ENCODE measurements around the gene DAZAP2. TPM values are rescaled to one million over a fixed set of nuclear protein-coding genes. Genes with fewer than 3 reads are reported as not detected.

DAZAP2 gene
- total RNA-seq, 2 donors from 2014 or later = 299 to 374 TPM

DNA sequence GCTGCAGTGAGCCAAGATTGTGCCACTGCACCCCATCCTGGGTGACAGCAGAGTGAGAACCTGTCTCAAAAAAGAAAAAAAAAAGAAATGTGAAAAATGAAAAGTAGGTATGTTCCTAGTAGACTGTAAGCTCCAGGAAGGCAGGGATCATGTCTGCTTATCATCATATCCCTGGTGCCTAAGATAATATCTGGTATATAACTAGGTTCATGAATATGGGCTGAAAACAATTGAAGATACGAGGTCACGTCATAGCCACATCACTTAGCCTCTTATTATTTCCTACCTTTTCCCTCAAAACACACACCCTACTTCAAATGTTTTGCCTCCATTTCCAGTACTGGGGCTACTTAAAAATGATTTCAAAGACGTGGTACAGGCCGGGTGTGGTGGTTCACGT is 23.7 kb upstream of the DAZAP2 start:
- no peak overlapping the region for H3K4me3 ChIP-seq
- no peak for DNase-seq (ENCODE audit: low spot score)
- intact Hi-C loops (cut with DNase I) = loop anchor here (5.0 to 10.0 kb wide), 2 partner anchors 133 to 170 kb away; partner anchors contain the start of genes CSRNP2 and LETMD1
- whole genome bisulfite sequencing = 91% methylated on average over 5 of the region's 5 CpGs
- no peaks in the 10 kb centered on the region for H3K36me3 ChIP-seq
- H3K4me1 ChIP-seq (replicated peaks) = peaks cover 5% of the 10 kb centered on the region
- H3K27ac ChIP-seq = no peak overlapping the region
- TF ChIP-seq, protein P1, sequence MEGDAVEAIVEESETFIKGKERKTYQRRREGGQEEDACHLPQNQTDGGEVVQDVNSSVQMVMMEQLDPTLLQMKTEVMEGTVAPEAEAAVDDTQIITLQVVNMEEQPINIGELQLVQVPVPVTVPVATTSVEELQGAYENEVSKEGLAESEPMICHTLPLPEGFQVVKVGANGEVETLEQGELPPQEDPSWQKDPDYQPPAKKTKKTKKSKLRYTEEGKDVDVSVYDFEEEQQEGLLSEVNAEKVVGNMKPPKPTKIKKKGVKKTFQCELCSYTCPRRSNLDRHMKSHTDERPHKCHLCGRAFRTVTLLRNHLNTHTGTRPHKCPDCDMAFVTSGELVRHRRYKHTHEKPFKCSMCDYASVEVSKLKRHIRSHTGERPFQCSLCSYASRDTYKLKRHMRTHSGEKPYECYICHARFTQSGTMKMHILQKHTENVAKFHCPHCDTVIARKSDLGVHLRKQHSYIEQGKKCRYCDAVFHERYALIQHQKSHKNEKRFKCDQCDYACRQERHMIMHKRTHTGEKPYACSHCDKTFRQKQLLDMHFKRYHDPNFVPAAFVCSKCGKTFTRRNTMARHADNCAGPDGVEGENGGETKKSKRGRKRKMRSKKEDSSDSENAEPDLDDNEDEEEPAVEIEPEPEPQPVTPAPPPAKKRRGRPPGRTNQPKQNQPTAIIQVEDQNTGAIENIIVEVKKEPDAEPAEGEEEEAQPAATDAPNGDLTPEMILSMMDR (IDR thresholded peaks at IDR 0.05) = no peak
- no peak for TF ChIP-seq POLR2A (IDR thresholded peaks at IDR 0.05)
- H3K9me3 ChIP-seq = no peaks in the 10 kb centered on the region
- no peaks in the 10 kb centered on the region for H3K27me3 ChIP-seq (replicated peaks; ENCODE audit: insufficient read depth)

DNA sequence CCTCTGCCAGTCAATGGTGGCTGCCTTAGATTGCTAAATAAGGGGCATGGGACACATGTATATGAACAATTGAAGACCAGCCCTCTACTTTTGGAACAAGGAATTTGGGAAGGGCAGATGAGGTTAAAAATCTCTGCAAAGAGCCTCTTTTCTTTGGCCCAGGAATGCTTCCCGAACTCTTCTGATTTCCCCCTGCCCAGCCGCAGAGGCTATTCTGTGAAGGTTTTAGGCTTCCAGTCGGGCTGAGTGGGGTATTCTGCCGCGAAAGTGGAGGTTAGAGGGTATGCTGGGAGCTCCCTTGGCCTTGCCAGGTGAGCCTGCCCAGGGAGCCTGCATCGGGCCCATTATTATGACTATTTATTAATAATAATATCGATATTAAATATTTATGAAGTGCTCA is 22.0 kb upstream of the DAZAP2 start:
- TF ChIP-seq, protein P1 (IDR thresholded peaks at IDR 0.05) = no peak
- TF ChIP-seq POLR2AphosphoS5 (IDR thresholded peaks at IDR 0.05) (no peak), POLR2A (IDR thresholded peaks at IDR 0.05) (no peak)
- Histone ChIP-seq H3K36me3 (no peaks in the 10 kb centered on the region), H3K4me3 (peak overlapping the region; percentile 91 to 92), H3K27me3 (replicated peaks; ENCODE audit: insufficient read depth) (no peaks in the 10 kb centered on the region), H3K9me3 (no peaks in the 10 kb centered on the region), H3K4me1 (replicated peaks) (peaks cover 5% of the 10 kb centered on the region), H3K27ac (peak overlapping the region; percentile 95 to 96)
- intact Hi-C loops (cut with DNase I) = loop anchor here (5.0 to 10.0 kb wide), 2 partner anchors 134 to 172 kb away; partner anchors contain the start of genes CSRNP2 and LETMD1
- 30% methylated on average over 7 of the region's 7 CpGs for WGBS
- DNase-seq (ENCODE audit: low spot score) = no peak

DNA sequence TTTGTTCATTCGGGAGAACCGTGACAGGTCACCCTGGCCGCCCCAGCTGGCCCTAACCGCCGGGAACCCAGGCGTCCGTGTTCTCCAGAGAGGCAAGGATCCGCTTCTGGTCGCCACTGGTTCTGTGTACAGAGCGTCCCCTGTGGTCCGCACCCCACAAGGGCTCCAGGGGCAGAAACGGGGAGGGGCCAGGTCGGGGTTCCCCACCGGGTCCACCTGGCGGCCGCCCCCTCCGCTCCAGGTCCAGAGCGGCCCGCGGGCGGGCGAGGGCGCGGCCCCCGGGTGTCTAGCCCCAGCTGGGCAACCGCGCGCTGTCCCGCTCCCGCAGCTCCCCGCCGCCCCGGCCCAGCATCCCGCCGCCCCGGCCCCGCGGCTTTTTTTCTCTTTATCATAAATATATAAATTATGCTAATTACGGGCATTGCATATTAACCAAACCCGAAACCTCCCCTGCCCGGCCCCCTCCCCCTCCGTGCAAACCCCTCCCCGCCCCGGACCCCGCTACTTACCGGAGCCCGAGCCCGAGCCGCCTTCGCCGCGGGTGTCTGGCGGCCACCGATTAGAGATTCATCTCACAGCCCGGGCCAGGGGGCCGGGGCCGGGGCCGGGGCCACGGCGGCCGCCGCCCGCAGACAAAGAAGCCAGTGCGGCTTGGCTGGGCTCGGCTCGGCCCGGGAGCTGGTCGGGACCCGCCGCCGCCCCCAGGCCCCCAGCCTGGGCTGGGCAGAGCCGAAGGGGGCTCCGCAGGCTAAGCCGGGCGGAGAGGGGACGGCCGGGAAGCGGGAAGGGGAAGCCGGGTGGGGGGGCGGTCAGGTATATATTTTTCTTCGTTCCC is 21.3 kb upstream of the DAZAP2 start:
- DNase-seq (ENCODE audit: low spot score) = peak; percentile 48
- Histone ChIP-seq H3K36me3 (no peaks in the 10 kb centered on the region), H3K4me1 (replicated peaks) (peaks cover 5% of the 10 kb centered on the region), H3K4me3 (peak overlapping the region; percentile 91 to 92), H3K27ac (peak overlapping the region; percentile 95 to 96), H3K27me3 (replicated peaks; ENCODE audit: insufficient read depth) (no peaks in the 10 kb centered on the region), H3K9me3 (no peaks in the 10 kb centered on the region)
- intact Hi-C loops (cut with DNase I) = loop anchor here (5.0 to 10.0 kb wide), 2 partner anchors 135 to 173 kb away; partner anchors contain the start of genes CSRNP2 and LETMD1
- WGBS = under 1% methylated on average over 59 of the region's 81 CpGs
- no peak for TF ChIP-seq POLR2AphosphoS5 (IDR thresholded peaks at IDR 0.05)
- TF ChIP-seq, protein P1 (IDR thresholded peaks at IDR 0.05) = peak in 2 of 4 experiments; percentile 32 to 36
- no peak for TF ChIP-seq POLR2A (IDR thresholded peaks at IDR 0.05)

DNA sequence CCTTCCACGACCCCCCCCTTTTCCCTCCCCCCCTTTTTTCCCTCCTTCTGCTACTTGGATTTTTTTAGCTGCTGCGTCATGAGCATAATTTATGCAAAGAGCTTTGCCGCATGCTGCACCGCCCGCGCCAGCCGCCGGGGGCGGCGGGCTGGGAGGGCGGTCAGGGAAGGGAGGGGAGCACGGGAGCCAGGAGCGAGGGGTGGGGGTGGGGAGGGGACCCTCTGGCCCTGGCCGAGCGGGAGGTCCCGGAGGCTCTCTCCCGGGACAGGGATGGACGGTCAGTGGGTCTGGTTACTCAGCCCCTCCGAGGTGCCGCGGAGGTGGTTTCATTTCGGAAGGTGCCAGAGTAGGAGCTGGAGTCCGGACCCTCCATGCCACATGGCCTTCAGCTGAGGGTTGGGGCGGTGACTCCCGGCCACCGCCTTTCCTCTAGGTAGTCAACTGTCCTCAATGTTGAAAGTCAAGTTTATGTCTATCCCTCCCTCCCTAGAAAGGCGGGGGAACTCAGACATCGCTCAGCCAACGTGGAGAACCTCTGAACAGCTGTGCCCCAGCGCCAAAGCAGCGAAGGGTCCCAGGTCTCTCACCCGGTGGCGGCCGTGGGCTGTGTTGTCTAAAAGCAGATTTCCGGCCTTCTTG is 20.5 kb upstream of the DAZAP2 start, which contains the start of gene POU6F1:
TSS of gene POU6F1 (minus strand) at position 95 of the 639 bp plus-strand sequence. CDS start 11,226 bp downstream, outside the sequence.
- intact Hi-C loops (cut with DNase I) = loop anchor here (2.0 to 10.0 kb wide), 4 partner anchors 21 to 173 kb away; partner anchors contain the start of genes CSRNP2, DAZAP2, LETMD1 and TFCP2
- Histone ChIP-seq H3K36me3 (no peaks in the 10 kb centered on the region), H3K4me1 (replicated peaks) (peaks cover 5% of the 10 kb centered on the region), H3K27me3 (replicated peaks; ENCODE audit: insufficient read depth) (no peaks in the 10 kb centered on the region), H3K27ac (peak within 1 kb of the TSS; percentile 95 to 96), H3K4me3 (peak within 1 kb of the TSS; percentile 91 to 92), H3K9me3 (no peaks in the 10 kb centered on the region)
- DNase-seq (ENCODE audit: low spot score) = peak; percentile 55
- WGBS = 0% methylated on average over 32 of the region's 35 CpGs
- TF ChIP-seq POLR2AphosphoS5 (IDR thresholded peaks at IDR 0.05) (peak; percentile 59), POLR2A (IDR thresholded peaks at IDR 0.05) (peak; percentile 23)
- TF ChIP-seq, protein P1 (IDR thresholded peaks at IDR 0.05) = peak in 3 of 4 experiments; percentile 45 to 65 (median 57)

Data from prostate gland (tissue), 2 donors.